ENCODE data around the gene KLHL29.

The KLHL29 gene

DNA sequence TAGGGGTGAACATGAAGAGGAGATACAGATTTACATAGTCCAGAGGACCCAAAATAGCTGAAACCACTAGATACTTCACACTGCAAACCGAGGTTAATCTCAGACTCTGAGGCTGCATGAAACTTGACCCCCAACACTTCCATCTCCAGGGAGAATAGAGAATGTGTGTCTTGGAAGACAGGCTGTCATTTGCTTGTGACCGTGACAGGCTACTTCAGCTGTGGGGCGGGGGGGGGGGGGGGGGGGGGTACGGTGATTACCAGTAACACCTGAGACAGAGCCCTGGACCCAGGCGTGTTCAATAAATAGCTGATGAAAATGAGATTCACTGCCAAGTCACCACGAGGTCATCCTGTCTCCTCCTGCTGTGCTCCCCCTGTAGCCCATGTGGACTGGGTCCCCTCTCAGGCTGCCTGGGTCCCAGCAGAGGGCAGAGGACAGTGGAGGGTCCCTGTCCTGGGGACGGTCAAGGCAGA, 5.7 kb upstream of the KLHL29 start:
- TF ChIP-seq EZH2phosphoT487 (IDR thresholded peaks at IDR 0.05; ENCODE audit: borderline replicate concordance, low read length): no peak
- TF ChIP-seq, protein P1, sequence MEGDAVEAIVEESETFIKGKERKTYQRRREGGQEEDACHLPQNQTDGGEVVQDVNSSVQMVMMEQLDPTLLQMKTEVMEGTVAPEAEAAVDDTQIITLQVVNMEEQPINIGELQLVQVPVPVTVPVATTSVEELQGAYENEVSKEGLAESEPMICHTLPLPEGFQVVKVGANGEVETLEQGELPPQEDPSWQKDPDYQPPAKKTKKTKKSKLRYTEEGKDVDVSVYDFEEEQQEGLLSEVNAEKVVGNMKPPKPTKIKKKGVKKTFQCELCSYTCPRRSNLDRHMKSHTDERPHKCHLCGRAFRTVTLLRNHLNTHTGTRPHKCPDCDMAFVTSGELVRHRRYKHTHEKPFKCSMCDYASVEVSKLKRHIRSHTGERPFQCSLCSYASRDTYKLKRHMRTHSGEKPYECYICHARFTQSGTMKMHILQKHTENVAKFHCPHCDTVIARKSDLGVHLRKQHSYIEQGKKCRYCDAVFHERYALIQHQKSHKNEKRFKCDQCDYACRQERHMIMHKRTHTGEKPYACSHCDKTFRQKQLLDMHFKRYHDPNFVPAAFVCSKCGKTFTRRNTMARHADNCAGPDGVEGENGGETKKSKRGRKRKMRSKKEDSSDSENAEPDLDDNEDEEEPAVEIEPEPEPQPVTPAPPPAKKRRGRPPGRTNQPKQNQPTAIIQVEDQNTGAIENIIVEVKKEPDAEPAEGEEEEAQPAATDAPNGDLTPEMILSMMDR (IDR thresholded peaks at IDR 0.05; ENCODE audit: low read depth, low read length, poor library complexity, severe bottlenecking): no peak
- peaks cover 10% of the 10 kb centered on the region for H3K4me1 ChIP-seq (ENCODE audit: control insufficient read depth, low read length)
- H3K36me3 ChIP-seq (ENCODE audit: control insufficient read depth, low read length): no peaks in the 10 kb centered on the region
- H3K4me3 ChIP-seq (ENCODE audit: low read length): no peak overlapping the region
- no peaks in the 10 kb centered on the region for H3F3A ChIP-seq (ENCODE audit: control insufficient read depth, insufficient read depth)
- H4K20me1 ChIP-seq (ENCODE audit: control insufficient read depth, insufficient read depth, low read depth, low read length): no peaks in the 10 kb centered on the region
- H3K9me2 ChIP-seq (replicated peaks; ENCODE audit: control insufficient read depth, low read length): no peaks in the 10 kb centered on the region
- H3K4me2 ChIP-seq (ENCODE audit: low read length): no peak overlapping the region
- no peaks in the 10 kb centered on the region for H3K79me2 ChIP-seq (ENCODE audit: control insufficient read depth, low read length)
- H3K9me3 ChIP-seq (ENCODE audit: control insufficient read depth, insufficient read depth, low read length): no peaks in the 10 kb centered on the region
- no peak overlapping the region for H3K27ac ChIP-seq (ENCODE audit: low read depth, low read length)
- peaks cover 19% of the 10 kb centered on the region for H3K27me3 ChIP-seq (ENCODE audit: control insufficient read depth, low read length)

- Histone ChIP-seq H3F3A (ENCODE audit: control insufficient read depth, insufficient read depth) (no peaks in the 10 kb centered on the region), H3K9me2 (replicated peaks; ENCODE audit: control insufficient read depth, low read length) (no peaks in the 10 kb centered on the region), H3K4me1 (ENCODE audit: control insufficient read depth, low read length) (peaks cover 10% of the 10 kb centered on the region), H4K20me1 (ENCODE audit: control insufficient read depth, insufficient read depth, low read depth, low read length) (no peaks in the 10 kb centered on the region), H3K27me3 (ENCODE audit: control insufficient read depth, low read length) (peaks cover 19% of the 10 kb centered on the region), H3K4me3 (ENCODE audit: low read length) (peak overlapping the region; percentile 36), H3K79me2 (ENCODE audit: control insufficient read depth, low read length) (no peaks in the 10 kb centered on the region), H3K4me2 (ENCODE audit: low read length) (peak overlapping the region; percentile 38), H3K36me3 (ENCODE audit: control insufficient read depth, low read length) (no peaks in the 10 kb centered on the region), H3K9me3 (ENCODE audit: control insufficient read depth, insufficient read depth, low read length) (no peaks in the 10 kb centered on the region), H3K27ac (ENCODE audit: low read depth, low read length) (no peak overlapping the region)
- no peak for TF ChIP-seq EZH2phosphoT487 (IDR thresholded peaks at IDR 0.05; ENCODE audit: borderline replicate concordance, low read length)
- TF ChIP-seq, protein P1 (IDR thresholded peaks at IDR 0.05; ENCODE audit: low read depth, low read length, poor library complexity, severe bottlenecking): no peak
Observed at GRCh38 chr2:23380562-23381065, 4.4 kb upstream of the KLHL29 start.

DNA sequence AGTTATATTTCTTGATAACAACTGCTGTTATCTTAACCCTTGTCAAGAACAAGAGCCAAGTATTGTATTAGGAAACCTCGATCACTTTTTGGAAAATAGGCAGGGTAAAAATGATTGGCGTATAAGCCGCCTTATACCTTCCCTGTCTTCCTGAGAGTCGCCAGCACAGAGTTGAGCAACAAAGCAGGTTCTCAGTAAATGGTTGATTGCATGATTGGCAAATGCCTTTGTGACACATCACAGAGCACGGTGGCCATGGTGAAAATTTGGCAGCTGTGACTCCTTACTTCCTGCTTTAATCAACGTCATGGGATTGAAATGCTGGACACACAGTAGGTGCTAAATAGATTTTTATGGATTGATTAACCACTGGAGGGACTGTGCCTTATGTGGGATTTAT, 3.9 kb upstream of the KLHL29 start:
- peak overlapping the region; percentile 36 for H3K4me3 ChIP-seq (ENCODE audit: low read length)
- H4K20me1 ChIP-seq (ENCODE audit: control insufficient read depth, insufficient read depth, low read depth, low read length): no peaks in the 10 kb centered on the region
- no peaks in the 10 kb centered on the region for H3K9me3 ChIP-seq (ENCODE audit: control insufficient read depth, insufficient read depth, low read length)
- TF ChIP-seq, protein P1 (IDR thresholded peaks at IDR 0.05; ENCODE audit: low read depth, low read length, poor library complexity, severe bottlenecking): no peak
- no peak for TF ChIP-seq EZH2phosphoT487 (IDR thresholded peaks at IDR 0.05; ENCODE audit: borderline replicate concordance, low read length)
- peak overlapping the region; percentile 38 for H3K4me2 ChIP-seq (ENCODE audit: low read length)
- no peaks in the 10 kb centered on the region for H3K9me2 ChIP-seq (replicated peaks; ENCODE audit: control insufficient read depth, low read length)
- no peaks in the 10 kb centered on the region for H3K36me3 ChIP-seq (ENCODE audit: control insufficient read depth, low read length)
- peaks cover 22% of the 10 kb centered on the region for H3K27me3 ChIP-seq (ENCODE audit: control insufficient read depth, low read length)
- peaks cover 10% of the 10 kb centered on the region for H3K4me1 ChIP-seq (ENCODE audit: control insufficient read depth, low read length)
- H3K27ac ChIP-seq (ENCODE audit: low read depth, low read length): no peak overlapping the region
- H3K79me2 ChIP-seq (ENCODE audit: control insufficient read depth, low read length): no peaks in the 10 kb centered on the region
- no peaks in the 10 kb centered on the region for H3F3A ChIP-seq (ENCODE audit: control insufficient read depth, insufficient read depth)
